CD4-positive, CD25-positive, alpha-beta regulatory T cell (primary cell): ENCODE data around the gene ARFGAP3. TPM values are rescaled to one million over a fixed set of nuclear protein-coding genes. Genes with fewer than 3 reads are reported as not detected.
A peak's percentile ranks its signal among the peaks of the same experiment; 100 is the strongest.

Experiments
- ATAC-seq, 2 donors: fragments of 150-1000 bp; cut with Tn5 transposase; one replicate each; pipeline ENCODE4 v1.10.0; 2021; ENCODE audit warnings: low read depth in 2 of 2, moderate number of reproducible peaks in 2 of 2, moderate library complexity in 1 of 2
- DNase-seq, 3 donors: peaks; one replicate each; pipeline versions ENCODE4 v3.0.0 to v3.0.0-alpha.2; 2012 to 2022; ENCODE audit warnings: mixed read lengths in 1 of 3
- H3K27ac ChIP-seq: one replicate; pipeline ENCODE4 v1.7.0; 2013; ENCODE audit warnings: mild to moderate bottlenecking, low read length; ENCODE audit not compliant: insufficient read depth, poor library complexity, severe bottlenecking
- H3K27me3 ChIP-seq: one replicate; pipeline ENCODE4 v1.7.0; 2013; ENCODE audit warnings: low read length; ENCODE audit not compliant: control insufficient read depth, insufficient read depth
- H3K36me3 ChIP-seq: one replicate; pipeline ENCODE4 v1.7.0; 2013; ENCODE audit warnings: mild to moderate bottlenecking, low read length, moderate library complexity; ENCODE audit not compliant: control insufficient read depth, insufficient read depth
- H3K4me1 ChIP-seq: 2 replicates; pipeline ENCODE4 v1.7.0; 2013; ENCODE audit warnings: mild to moderate bottlenecking, low read length; ENCODE audit not compliant: insufficient read depth, control insufficient read depth, poor library complexity, severe bottlenecking
- H3K4me3 ChIP-seq: one replicate; pipeline ENCODE4 v1.7.0; 2013; ENCODE audit warnings: low read depth, mild to moderate bottlenecking, low read length, moderate library complexity
- H3K9me3 ChIP-seq, 2 experiments: 1 replicate in 1 of 2; 2 replicates in 1 of 2; pipeline ENCODE4 v1.7.0; 2013; ENCODE audit warnings: low read length in 2 of 2, mild to moderate bottlenecking in 1 of 2, moderate library complexity in 1 of 2; ENCODE audit not compliant: control insufficient read depth in 2 of 2
- H3K27ac Mint-ChIP-seq, 3 donors: one replicate each; pipeline ENCODE4 v1.8.0; 2020 to 2022; ENCODE audit warnings: mild to moderate bottlenecking in 3 of 3, mixed read lengths in 3 of 3, moderate library complexity in 2 of 3
- H3K27me3 Mint-ChIP-seq: one replicate; pipeline ENCODE4 v1.8.0; 2022; ENCODE audit warnings: mild to moderate bottlenecking, mixed read lengths
- H3K36me3 Mint-ChIP-seq: one replicate; pipeline ENCODE4 v1.8.0; 2020; ENCODE audit warnings: mixed read lengths
- H3K4me1 Mint-ChIP-seq, 4 donors: one replicate each; pipeline ENCODE4 v1.8.0; 2020 to 2022; ENCODE audit warnings: mixed read lengths in 4 of 4, mild to moderate bottlenecking in 1 of 4
- H3K4me3 Mint-ChIP-seq, 4 donors: one replicate each; pipeline ENCODE4 v1.8.0; 2020 to 2022; ENCODE audit warnings: mild to moderate bottlenecking in 4 of 4, mixed read lengths in 4 of 4, moderate library complexity in 3 of 4
- H3K9me3 Mint-ChIP-seq, 7 donors: one replicate each; pipeline ENCODE4 v1.8.0; 2020 to 2022; ENCODE audit warnings: mixed read lengths in 7 of 7, mild to moderate bottlenecking in 3 of 7, moderate library complexity in 2 of 7
- polyA plus RNA-seq, 4 donors: library from polyadenylated mRNA; unstranded; fragments of 300-500 nt; fragmentation: Illumina TruSeq; gene quantifications; one replicate each; pipeline ENCODE4 v1.2.3, GENCODE V29; 2021
- total RNA-seq: library from RNA; stranded (reverse); gene quantifications from one replicate; pipeline ENCODE4 v1.2.3, GENCODE V29; 2022

The ARFGAP3 gene
- total and polyA plus RNA-seq, 5 donors from 2014 or later, result 27.1 to 31.0 (median 28.8) TPM

DNA sequence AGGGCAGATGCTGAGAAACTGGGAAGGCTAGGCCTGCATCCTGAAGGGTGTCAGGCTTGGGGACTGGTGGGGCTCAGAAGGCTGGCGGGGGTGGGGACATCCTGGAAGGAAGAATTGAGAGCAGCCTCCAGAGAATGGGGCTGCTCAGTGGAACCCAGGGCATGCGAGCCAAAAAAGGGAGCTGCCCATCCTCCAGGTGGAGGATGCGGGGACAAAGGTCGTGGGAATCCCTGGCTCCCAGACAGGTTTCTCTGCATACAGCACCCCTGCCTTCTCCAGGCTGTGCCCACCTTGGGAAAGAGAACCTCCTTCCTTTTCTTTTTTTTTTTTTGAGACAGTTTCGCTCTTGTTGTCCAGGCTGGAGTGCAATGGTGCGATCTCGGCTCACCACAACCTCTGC lies 40.9 kb upstream of the ARFGAP3 start:
- Histone ChIP-seq H3K36me3 (peaks cover 10% of the 10 kb centered on the region), H3K27me3 (no peaks in the 10 kb centered on the region), H3K27ac (no peak overlapping the region), H3K9me3 (no peaks in the 10 kb centered on the region), H3K4me3 (no peak overlapping the region), H3K4me1 (peaks cover 19% of the 10 kb centered on the region)
- Mint-ChIP-seq H3K27me3 (no peaks in the 10 kb centered on the region), H3K27ac (no peak overlapping the region), H3K9me3 (no peaks in the 10 kb centered on the region), H3K4me3 (no peak overlapping the region), H3K4me1 (peaks cover 18 to 49% (median 33%) of the 10 kb centered on the region in 4 donors), H3K36me3 (peaks cover 8% of the 10 kb centered on the region)
- ATAC-seq (no peak), DNase-seq (no peak)

DNA sequence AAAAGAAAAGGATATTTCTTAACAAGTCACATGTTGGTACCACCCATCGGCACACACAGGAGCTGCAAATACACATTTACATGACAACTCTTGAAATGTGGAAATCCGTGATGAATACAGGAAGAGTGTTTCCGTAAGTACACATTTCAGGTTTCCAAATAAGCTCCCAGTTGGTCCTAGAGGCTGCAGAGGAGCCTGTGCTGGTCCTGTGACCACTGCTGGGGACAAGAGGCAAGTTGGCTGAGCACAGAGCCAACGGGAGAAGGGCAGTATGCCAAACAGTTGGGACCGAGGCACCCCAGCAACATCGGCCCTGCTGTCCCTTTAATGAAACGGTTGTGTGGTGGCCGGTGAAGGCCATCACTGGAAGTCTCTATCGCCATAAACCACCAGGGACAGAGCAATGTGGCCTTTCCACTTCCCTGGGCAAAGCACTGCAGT lies 38.5 kb upstream of the ARFGAP3 start:
- Histone ChIP-seq H3K36me3 (peaks cover 15% of the 10 kb centered on the region), H3K4me3 (no peak overlapping the region), H3K27ac (no peak overlapping the region), H3K9me3 (no peaks in the 10 kb centered on the region), H3K27me3 (no peaks in the 10 kb centered on the region), H3K4me1 (peaks cover 19% of the 10 kb centered on the region)
- Mint-ChIP-seq H3K9me3 (no peaks in the 10 kb centered on the region), H3K27ac (peak overlapping the region in 2 of 3 donors; percentile 51 to 77), H3K36me3 (peaks cover 8% of the 10 kb centered on the region), H3K4me3 (peak overlapping the region in 1 of 4 donors; percentile 41), H3K4me1 (peaks cover 18 to 49% (median 32%) of the 10 kb centered on the region in 4 donors), H3K27me3 (no peaks in the 10 kb centered on the region)
- ATAC-seq (no peak), DNase-seq (no peak)

DNA sequence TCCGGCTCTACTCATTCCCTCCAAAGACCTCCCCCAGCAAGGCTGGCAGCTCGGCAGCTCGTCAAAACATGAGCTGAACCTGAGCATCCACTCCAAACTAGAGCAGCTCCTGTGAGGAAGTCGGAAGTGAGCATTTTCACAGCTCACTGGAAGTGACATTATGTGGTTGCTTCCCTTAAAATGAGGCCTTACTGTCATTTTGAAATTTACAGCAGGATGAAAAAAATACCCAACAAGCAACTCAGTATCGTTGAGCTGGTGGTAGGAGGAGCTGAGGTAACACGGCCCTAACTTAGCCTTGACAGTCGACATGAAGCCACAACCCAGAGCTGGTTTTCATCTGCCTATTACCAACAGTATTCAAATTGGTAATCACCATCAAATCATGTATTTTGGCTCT lies 38.0 kb upstream of the ARFGAP3 start:
- no peaks in the 10 kb centered on the region for H3K27me3 ChIP-seq
- no peak overlapping the region for H3K4me3 ChIP-seq
- no peaks in the 10 kb centered on the region for H3K9me3 ChIP-seq
- peak in 1 of 3 donors; percentile 42 for DNase-seq
- ATAC-seq, result peak in 1 of 2 donors; percentile 30
- peaks cover 17% of the 10 kb centered on the region for H3K36me3 ChIP-seq
- no peak overlapping the region for H3K4me3 Mint-ChIP-seq
- H3K4me1 ChIP-seq, result peaks cover 19% of the 10 kb centered on the region
- H3K27ac Mint-ChIP-seq, result peak overlapping the region; percentile 43 to 77 (median 65)
- no peaks in the 10 kb centered on the region for H3K27me3 Mint-ChIP-seq
- H3K36me3 Mint-ChIP-seq, result peaks cover 8% of the 10 kb centered on the region
- peak overlapping the region; percentile 25 for H3K27ac ChIP-seq
- H3K9me3 Mint-ChIP-seq, result no peaks in the 10 kb centered on the region
- peaks cover 18 to 48% (median 31%) of the 10 kb centered on the region in 4 donors for H3K4me1 Mint-ChIP-seq

DNA sequence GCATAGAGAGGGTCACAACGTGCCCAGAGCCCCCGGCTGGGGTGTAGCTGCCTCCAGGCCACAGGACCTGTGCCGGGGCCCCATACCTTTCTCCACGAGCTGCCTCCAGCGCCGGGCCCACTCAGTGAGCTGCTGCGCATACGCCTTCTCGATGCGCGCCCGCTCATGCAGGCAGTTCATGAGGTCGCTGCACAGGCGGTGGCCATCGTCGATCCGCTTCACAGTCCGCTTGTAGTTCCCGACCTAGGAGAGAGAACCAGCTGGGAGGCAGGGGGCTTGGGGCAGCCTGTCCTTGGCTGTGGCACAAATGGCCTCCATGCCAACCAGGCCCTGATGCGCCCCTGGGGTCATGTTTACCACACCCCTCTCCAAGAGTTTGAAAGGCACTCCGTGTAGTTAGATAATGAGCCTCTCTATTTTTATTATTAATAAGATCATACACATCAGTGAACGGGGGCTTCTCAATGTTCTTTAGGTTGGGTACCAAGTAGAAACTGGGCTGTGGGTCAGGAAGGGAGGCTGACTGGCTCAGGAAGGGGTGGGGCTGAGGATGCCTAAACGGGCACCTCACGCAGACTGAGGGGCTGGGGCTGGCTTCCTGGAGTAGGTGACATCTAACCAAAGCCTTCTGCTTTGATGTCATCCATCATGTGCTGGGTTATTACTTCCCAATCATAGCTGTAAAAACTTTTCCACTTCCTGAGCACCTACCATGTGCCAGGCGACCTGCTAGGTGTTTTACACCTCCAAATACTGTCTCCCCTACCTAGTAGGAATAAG lies 36.5 kb upstream of the ARFGAP3 start:
- no peak overlapping the region for H3K4me3 ChIP-seq
- peak overlapping the region; percentile 63 to 79 (median 77) for H3K27ac Mint-ChIP-seq
- no peak overlapping the region for H3K27ac ChIP-seq
- H3K4me3 Mint-ChIP-seq, result no peak overlapping the region
- H3K9me3 Mint-ChIP-seq, result no peaks in the 10 kb centered on the region
- DNase-seq (peak in 1 of 3 donors; percentile 66), ATAC-seq (peak in 1 of 2 donors; percentile 45)
- H3K9me3 ChIP-seq, result no peaks in the 10 kb centered on the region
- H3K27me3 ChIP-seq, result no peaks in the 10 kb centered on the region
- H3K4me1 Mint-ChIP-seq, result peaks cover 18 to 52% (median 35%) of the 10 kb centered on the region in 4 donors
- no peaks in the 10 kb centered on the region for H3K27me3 Mint-ChIP-seq
- H3K36me3 ChIP-seq, result peaks cover 26% of the 10 kb centered on the region
- peaks cover 20% of the 10 kb centered on the region for H3K36me3 Mint-ChIP-seq
- peaks cover 19% of the 10 kb centered on the region for H3K4me1 ChIP-seq

DNA sequence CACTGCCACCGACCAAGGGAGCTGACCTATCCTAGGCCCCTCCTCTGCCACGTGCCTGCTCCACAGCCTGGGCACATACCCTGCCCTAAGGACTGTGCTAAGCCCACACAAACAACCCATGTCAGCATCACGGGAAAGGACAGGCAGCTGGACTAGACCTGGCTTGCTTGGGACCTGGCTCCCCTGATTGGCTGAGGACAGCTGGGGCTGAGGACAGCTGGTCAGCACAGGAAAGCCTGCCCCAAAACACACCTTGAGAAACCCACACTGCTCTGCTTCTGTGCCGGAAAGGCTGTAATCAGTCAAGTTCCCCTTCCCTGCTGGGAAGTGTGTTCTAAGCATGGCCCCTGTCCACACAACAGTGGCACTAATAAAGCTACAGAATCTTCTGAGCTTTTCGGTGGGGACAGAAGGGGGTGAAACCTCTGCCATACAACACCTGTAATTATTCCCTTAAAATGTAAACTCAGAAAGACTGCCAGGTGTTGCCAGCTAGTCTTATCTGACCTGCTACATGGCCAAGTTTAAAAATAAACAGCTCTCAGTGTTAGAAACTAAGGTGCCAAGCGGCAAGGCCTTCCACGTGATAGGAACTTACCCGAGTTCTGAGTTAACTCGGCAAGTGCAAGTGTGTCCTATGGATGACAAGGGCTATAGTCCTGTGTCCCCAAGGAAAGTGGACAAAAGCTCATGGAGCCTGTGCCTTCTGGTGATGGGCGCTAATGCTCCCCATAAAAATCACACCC lies 35.7 kb upstream of the ARFGAP3 start:
- Mint-ChIP-seq H3K9me3 (no peaks in the 10 kb centered on the region), H3K27ac (no peak overlapping the region), H3K4me3 (no peak overlapping the region), H3K36me3 (peaks cover 24% of the 10 kb centered on the region), H3K27me3 (no peaks in the 10 kb centered on the region), H3K4me1 (peaks cover 18 to 52% (median 35%) of the 10 kb centered on the region in 4 donors)
- Histone ChIP-seq H3K9me3 (no peaks in the 10 kb centered on the region), H3K36me3 (peaks cover 33% of the 10 kb centered on the region), H3K4me3 (no peak overlapping the region), H3K27me3 (no peaks in the 10 kb centered on the region), H3K27ac (no peak overlapping the region), H3K4me1 (peaks cover 19% of the 10 kb centered on the region)
- no peak for ATAC-seq
- no peak for DNase-seq

DNA sequence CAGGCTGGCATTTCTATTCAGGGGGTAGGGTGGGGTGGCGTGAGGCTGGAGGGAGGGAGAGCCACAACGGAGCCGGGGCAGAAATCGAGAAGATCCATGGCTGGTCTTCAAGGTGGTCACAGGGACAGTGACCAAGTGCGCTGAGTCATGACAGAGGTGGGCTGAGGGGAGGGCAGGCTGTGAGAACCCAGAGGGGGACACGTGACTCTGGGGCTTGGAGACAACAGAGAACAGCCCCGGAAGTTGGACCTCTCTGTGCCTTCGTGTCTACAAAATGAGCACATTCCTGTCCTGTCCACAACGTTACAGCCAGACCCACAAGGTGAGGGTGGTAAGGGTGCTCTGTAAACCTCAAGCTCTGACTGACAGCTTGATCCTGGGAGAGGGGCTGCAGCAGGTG lies 35.1 kb upstream of the ARFGAP3 start:
- H3K27ac Mint-ChIP-seq, result peak overlapping the region in 1 of 3 donors; percentile 41
- no peaks in the 10 kb centered on the region for H3K27me3 ChIP-seq
- H3K4me1 ChIP-seq, result peaks cover 19% of the 10 kb centered on the region
- no peak for ATAC-seq
- H3K4me3 ChIP-seq, result no peak overlapping the region
- peaks cover 26% of the 10 kb centered on the region for H3K36me3 Mint-ChIP-seq
- H3K27ac ChIP-seq, result no peak overlapping the region
- peaks cover 18 to 47% (median 33%) of the 10 kb centered on the region in 4 donors for H3K4me1 Mint-ChIP-seq
- no peak for DNase-seq
- H3K27me3 Mint-ChIP-seq, result no peaks in the 10 kb centered on the region
- no peaks in the 10 kb centered on the region for H3K9me3 ChIP-seq
- H3K4me3 Mint-ChIP-seq, result peak overlapping the region in 1 of 4 donors; percentile 51
- peaks cover 37% of the 10 kb centered on the region for H3K36me3 ChIP-seq
- no peaks in the 10 kb centered on the region for H3K9me3 Mint-ChIP-seq

DNA sequence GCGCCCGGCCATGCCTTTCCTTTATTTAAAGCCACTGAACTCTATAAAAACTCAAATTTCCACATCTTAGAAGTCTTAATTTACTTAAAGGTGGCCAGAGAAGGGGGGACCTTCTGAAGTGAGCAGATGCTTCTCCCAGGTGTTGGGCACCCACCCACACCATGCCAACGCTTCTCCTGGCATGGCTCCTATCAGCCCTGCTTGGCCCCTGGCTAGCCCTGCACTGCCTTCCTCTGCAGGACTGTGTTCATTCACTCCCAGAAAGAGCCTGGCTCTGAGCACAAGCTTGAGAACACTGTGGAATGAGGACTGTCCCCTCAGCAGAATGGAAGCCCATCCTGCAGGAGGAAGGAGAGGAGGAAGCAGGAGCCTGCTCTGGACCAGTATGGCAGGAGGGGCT lies 34.6 kb upstream of the ARFGAP3 start:
- H3K9me3 ChIP-seq, result no peaks in the 10 kb centered on the region
- no peak for DNase-seq
- Mint-ChIP-seq H3K4me3 (no peak overlapping the region), H3K9me3 (no peaks in the 10 kb centered on the region), H3K27ac (peak overlapping the region in 1 of 3 donors; percentile 41), H3K27me3 (no peaks in the 10 kb centered on the region), H3K36me3 (peaks cover 26% of the 10 kb centered on the region), H3K4me1 (peaks cover 18 to 45% (median 32%) of the 10 kb centered on the region in 4 donors)
- peaks cover 42% of the 10 kb centered on the region for H3K36me3 ChIP-seq
- no peaks in the 10 kb centered on the region for H3K27me3 ChIP-seq
- H3K4me3 ChIP-seq, result no peak overlapping the region
- H3K27ac ChIP-seq, result no peak overlapping the region
- peaks cover 19% of the 10 kb centered on the region for H3K4me1 ChIP-seq
- ATAC-seq, result no peak
